ENCODE measurements around the gene TMEM52.
"Not testable (repeated sequence)": the region's sequence is repeated elsewhere in the genome, so short reads cannot be mapped to it uniquely, and the experiment has no call there.

Gene TMEM52

GRCh38 chr1:1945782-1946393, 26.8 kb upstream of the TMEM52 start:
- DNase-seq, result no peak

GRCh38 chr1:1943834-1944570, 24.9 kb upstream of the TMEM52 start:
- peak; percentile 74 for DNase-seq

GRCh38 chr1:1942753-1943656, 23.9 kb upstream of the TMEM52 start:
- no peak for DNase-seq

GRCh38 chr1:1941868-1942752, 23.0 kb upstream of the TMEM52 start:
- no peak for DNase-seq

- DNase-seq, result no peak
These were observed 22.2 kb upstream of the TMEM52 start for GRCh38 chr1:1941211-1941841.

- DNase-seq, result no peak
These were observed 21.0 kb upstream of the TMEM52 start for GRCh38 chr1:1940123-1940425.

GRCh38 chr1:1939296-1940122, 20.4 kb upstream of the TMEM52 start:
- DNase-seq, result no peak

GRCh38 chr1:1938613-1939295, 19.7 kb upstream of the TMEM52 start:
- DNase-seq, result no peak

GRCh38 chr1:1938276-1938573, 19.1 kb upstream of the TMEM52 start:
- DNase-seq, result no peak

- DNase-seq, result no peak
These were observed 18.6 kb upstream of the TMEM52 start for GRCh38 chr1:1937549-1938275.

GRCh38 chr1:1937061-1937460, 18.0 kb upstream of the TMEM52 start:
- DNase-seq, result no peak

GRCh38 chr1:1934848-1935247, 15.8 kb upstream of the TMEM52 start:
- DNase-seq, result not testable (repeated sequence)

- DNase-seq, result no peak
These were observed 10.8 kb upstream of the TMEM52 start for GRCh38 chr1:1929639-1930545.

GRCh38 chr1:1929102-1929638, 10.1 kb upstream of the TMEM52 start:
- DNase-seq, result no peak

- DNase-seq, result no peak
These were observed 9.4 kb upstream of the TMEM52 start for GRCh38 chr1:1928231-1929101.

GRCh38 chr1:1927751-1928150, 8.7 kb upstream of the TMEM52 start:
- DNase-seq, result no peak

- DNase-seq, result no peak
These were observed 8.0 kb upstream of the TMEM52 start for GRCh38 chr1:1926886-1927660.
